SK-N-SH treated with all-trans-retinoic acid at 6 μM for 48 hours (cell line): Measurements from ENCODE around the gene LYPLA2.

Source experiments
- CSDC2 ChIP-seq: fragments of 250-450 bp; sonication (Bioruptor Pico); IDR thresholded peaks from 2 replicates; pipeline ENCODE4 v1.5.0; 2020; ENCODE audit warnings: mild to moderate bottlenecking, moderate library complexity
- ESRRG ChIP-seq: fragments of 250-450 bp; sonication (Bioruptor Pico); IDR thresholded peaks from 2 replicates; pipeline ENCODE4 v1.6.1; 2021; ENCODE audit warnings: mild to moderate bottlenecking
- OSR1 ChIP-seq: fragments of 250-450 bp; sonication (Bioruptor Pico); IDR thresholded peaks from 2 replicates; pipeline ENCODE4 v1.8.0; 2022; ENCODE audit warnings: moderate library complexity, mild to moderate bottlenecking, inconsistent platforms
- PPARA ChIP-seq: fragments of 250-450 bp; sonication (Bioruptor Pico); IDR thresholded peaks from 2 replicates; pipeline ENCODE4 v1.5.0; 2020; ENCODE audit warnings: mild to moderate bottlenecking, borderline replicate concordance
- RARB ChIP-seq: fragments of 250-450 bp; sonication (Bioruptor Pico); IDR thresholded peaks from 2 replicates; pipeline ENCODE4 v1.8.0; 2021; ENCODE audit warnings: mild to moderate bottlenecking, moderate library complexity
- ZFP3 ChIP-seq: fragments of 250-450 bp; sonication (Bioruptor Pico); IDR thresholded peaks from 2 replicates; pipeline ENCODE4 v1.5.0; 2020; ENCODE audit warnings: mild to moderate bottlenecking, moderate library complexity
- ZFP30 ChIP-seq: fragments of 450-650 bp; formaldehyde crosslinking; IDR thresholded peaks from 2 replicates; pipeline ENCODE4 v1.5.0; 2022; ENCODE audit warnings: mild to moderate bottlenecking, moderate library complexity
- TF ChIP-seq, protein P1 (sequence below): fragments of 250-450 bp; sonication (Bioruptor Pico); IDR thresholded peaks from 2 replicates; pipeline ENCODE4 v1.5.1; 2020; ENCODE audit warnings: low read depth, mild to moderate bottlenecking, moderate library complexity
- TF ChIP-seq, protein P2 (sequence below): fragments of 250-450 bp; sonication (Bioruptor Pico); IDR thresholded peaks from 2 replicates; pipeline ENCODE4 v1.8.0; 2020; ENCODE audit warnings: mild to moderate bottlenecking, moderate library complexity, borderline replicate concordance
- TF ChIP-seq, protein P3 (sequence below): fragments of 250-450 bp; sonication (Bioruptor Pico); IDR thresholded peaks from 2 replicates; pipeline ENCODE4 v1.8.0; 2021; ENCODE audit warnings: low read depth, mild to moderate bottlenecking, moderate library complexity, borderline replicate concordance
- TF ChIP-seq, protein P4 (sequence below): fragments of 250-450 bp; sonication (Bioruptor Pico); IDR thresholded peaks from 2 replicates; pipeline ENCODE4 v1.5.0; 2020; ENCODE audit warnings: mild to moderate bottlenecking, moderate library complexity

DNA sequence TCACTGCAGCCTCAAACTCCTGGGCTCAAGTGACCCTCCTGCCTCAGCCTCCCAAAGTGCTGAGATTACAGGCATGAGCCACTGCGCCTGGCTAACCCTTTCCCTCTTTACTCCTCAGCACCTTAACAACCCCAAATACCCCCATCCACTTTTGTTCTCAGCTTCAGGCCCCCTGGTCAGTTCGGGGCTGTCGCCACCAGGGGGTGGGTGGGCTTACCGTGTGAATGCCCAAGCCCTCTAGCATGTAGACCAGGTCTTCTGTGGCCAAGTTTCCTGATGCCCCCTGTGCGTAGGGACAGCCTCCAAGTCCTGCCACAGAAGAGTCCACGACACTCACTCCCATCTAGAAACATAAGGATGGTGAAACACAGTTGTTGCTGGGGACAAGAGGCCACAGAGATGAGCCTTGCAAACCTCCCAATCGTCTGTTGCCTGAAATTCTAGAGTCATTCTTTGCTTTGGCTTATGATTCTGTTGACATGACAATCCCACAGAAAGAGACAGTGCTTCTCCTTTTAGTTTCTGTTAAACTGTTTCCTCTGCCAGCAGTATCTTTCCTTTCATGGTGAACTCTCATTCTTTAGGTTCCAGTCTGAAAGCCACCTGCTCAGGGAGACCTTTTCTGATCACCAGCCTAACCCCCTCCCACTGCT lies 13.4 kb downstream of the LYPLA2 start:
- TF ChIP-seq CSDC2 (CRISPR knock-in tag) (no peak), RARB (no peak), ZFP30 (no peak), OSR1 (CRISPR knock-in tag) (no peak), ESRRG (no peak), PPARA (CRISPR knock-in tag) (no peak), ZFP3 (CRISPR knock-in tag) (no peak)
- TF ChIP-seq, protein P1, sequence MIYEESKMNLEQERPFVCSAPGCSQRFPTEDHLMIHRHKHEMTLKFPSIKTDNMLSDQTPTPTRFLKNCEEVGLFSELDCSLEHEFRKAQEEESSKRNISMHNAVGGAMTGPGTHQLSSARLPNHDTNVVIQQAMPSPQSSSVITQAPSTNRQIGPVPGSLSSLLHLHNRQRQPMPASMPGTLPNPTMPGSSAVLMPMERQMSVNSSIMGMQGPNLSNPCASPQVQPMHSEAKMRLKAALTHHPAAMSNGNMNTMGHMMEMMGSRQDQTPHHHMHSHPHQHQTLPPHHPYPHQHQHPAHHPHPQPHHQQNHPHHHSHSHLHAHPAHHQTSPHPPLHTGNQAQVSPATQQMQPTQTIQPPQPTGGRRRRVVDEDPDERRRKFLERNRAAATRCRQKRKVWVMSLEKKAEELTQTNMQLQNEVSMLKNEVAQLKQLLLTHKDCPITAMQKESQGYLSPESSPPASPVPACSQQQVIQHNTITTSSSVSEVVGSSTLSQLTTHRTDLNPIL (CRISPR knock-in tag), result no peak
- TF ChIP-seq, protein P2, sequence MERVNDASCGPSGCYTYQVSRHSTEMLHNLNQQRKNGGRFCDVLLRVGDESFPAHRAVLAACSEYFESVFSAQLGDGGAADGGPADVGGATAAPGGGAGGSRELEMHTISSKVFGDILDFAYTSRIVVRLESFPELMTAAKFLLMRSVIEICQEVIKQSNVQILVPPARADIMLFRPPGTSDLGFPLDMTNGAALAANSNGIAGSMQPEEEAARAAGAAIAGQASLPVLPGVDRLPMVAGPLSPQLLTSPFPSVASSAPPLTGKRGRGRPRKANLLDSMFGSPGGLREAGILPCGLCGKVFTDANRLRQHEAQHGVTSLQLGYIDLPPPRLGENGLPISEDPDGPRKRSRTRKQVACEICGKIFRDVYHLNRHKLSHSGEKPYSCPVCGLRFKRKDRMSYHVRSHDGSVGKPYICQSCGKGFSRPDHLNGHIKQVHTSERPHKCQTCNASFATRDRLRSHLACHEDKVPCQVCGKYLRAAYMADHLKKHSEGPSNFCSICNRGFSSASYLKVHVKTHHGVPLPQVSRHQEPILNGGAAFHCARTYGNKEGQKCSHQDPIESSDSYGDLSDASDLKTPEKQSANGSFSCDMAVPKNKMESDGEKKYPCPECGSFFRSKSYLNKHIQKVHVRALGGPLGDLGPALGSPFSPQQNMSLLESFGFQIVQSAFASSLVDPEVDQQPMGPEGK (CRISPR knock-in tag), result no peak
- TF ChIP-seq, protein P3, sequence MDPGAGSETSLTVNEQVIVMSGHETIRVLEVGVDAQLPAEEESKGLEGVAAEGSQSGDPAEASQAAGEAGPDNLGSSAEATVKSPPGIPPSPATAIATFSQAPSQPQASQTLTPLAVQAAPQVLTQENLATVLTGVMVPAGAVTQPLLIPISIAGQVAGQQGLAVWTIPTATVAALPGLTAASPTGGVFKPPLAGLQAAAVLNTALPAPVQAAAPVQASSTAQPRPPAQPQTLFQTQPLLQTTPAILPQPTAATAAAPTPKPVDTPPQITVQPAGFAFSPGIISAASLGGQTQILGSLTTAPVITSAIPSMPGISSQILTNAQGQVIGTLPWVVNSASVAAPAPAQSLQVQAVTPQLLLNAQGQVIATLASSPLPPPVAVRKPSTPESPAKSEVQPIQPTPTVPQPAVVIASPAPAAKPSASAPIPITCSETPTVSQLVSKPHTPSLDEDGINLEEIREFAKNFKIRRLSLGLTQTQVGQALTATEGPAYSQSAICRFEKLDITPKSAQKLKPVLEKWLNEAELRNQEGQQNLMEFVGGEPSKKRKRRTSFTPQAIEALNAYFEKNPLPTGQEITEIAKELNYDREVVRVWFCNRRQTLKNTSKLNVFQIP (CRISPR knock-in tag), result no peak
- TF ChIP-seq, protein P4, sequence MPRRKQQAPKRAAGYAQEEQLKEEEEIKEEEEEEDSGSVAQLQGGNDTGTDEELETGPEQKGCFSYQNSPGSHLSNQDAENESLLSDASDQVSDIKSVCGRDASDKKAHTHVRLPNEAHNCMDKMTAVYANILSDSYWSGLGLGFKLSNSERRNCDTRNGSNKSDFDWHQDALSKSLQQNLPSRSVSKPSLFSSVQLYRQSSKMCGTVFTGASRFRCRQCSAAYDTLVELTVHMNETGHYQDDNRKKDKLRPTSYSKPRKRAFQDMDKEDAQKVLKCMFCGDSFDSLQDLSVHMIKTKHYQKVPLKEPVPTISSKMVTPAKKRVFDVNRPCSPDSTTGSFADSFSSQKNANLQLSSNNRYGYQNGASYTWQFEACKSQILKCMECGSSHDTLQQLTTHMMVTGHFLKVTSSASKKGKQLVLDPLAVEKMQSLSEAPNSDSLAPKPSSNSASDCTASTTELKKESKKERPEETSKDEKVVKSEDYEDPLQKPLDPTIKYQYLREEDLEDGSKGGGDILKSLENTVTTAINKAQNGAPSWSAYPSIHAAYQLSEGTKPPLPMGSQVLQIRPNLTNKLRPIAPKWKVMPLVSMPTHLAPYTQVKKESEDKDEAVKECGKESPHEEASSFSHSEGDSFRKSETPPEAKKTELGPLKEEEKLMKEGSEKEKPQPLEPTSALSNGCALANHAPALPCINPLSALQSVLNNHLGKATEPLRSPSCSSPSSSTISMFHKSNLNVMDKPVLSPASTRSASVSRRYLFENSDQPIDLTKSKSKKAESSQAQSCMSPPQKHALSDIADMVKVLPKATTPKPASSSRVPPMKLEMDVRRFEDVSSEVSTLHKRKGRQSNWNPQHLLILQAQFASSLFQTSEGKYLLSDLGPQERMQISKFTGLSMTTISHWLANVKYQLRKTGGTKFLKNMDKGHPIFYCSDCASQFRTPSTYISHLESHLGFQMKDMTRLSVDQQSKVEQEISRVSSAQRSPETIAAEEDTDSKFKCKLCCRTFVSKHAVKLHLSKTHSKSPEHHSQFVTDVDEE, result no peak
